SU-DHL-6 (cell line): Measurements from ENCODE around the gene PTPRN2.

Experiments
- H2AFZ ChIP-seq: fragments of 200-600 bp; sonication (generic); 2 replicates; pipeline ENCODE4 v1.6.1; 2014; ENCODE audit warnings: low read depth, mild to moderate bottlenecking, moderate library complexity, mixed read lengths, antibody characterized with exemption, low read length; ENCODE audit not compliant: severe bottlenecking
- H3F3A ChIP-seq: fragments of 200-600 bp; shearing (Covaris generic); 2 replicates; pipeline ENCODE4 v1.6.0; 2016; ENCODE audit warnings: antibody characterized with exemption, mild to moderate bottlenecking; ENCODE audit not compliant: insufficient read depth
- H3K27ac ChIP-seq: fragments of 200-600 bp; sonication (generic); 2 replicates; pipeline ENCODE4 v1.5.1; 2016; ENCODE audit warnings: low read depth, mild to moderate bottlenecking, low read length, moderate library complexity, mixed read lengths
- H3K27me3 ChIP-seq: fragments of 200-600 bp; sonication (generic), shearing (Covaris generic); 2 replicates; pipeline ENCODE4 v1.6.0; 2014; ENCODE audit warnings: mild to moderate bottlenecking, low read length
- H3K36me3 ChIP-seq: fragments of 200-600 bp; sonication (generic); 2 replicates; pipeline ENCODE4 v1.6.1; 2014; ENCODE audit warnings: mild to moderate bottlenecking, low read length, mixed read lengths
- H3K4me2 ChIP-seq: fragments of 300-600, 200-600 bp; shearing (Covaris generic), sonication (generic); 2 replicates; pipeline ENCODE4 v1.6.0; 2014; ENCODE audit warnings: low read length, low read depth, mild to moderate bottlenecking; ENCODE audit not compliant: poor library complexity, severe bottlenecking
- H3K4me3 ChIP-seq: fragments of 200-600 bp; sonication (generic); 2 replicates; pipeline ENCODE4 v1.5.1; 2014; ENCODE audit warnings: antibody characterized with exemption, low read length, mild to moderate bottlenecking, mixed read lengths; ENCODE audit not compliant: insufficient read depth, poor library complexity, severe bottlenecking
- H3K79me2 ChIP-seq: fragments of 200-600 bp; sonication (generic); 2 replicates; pipeline ENCODE4 v1.6.1; 2014; ENCODE audit warnings: mild to moderate bottlenecking, low read length, moderate library complexity; ENCODE audit not compliant: insufficient read depth
- H3K9ac ChIP-seq: fragments of 200-600 bp; sonication (generic); 2 replicates; pipeline ENCODE4 v1.7.0; 2014; ENCODE audit warnings: mild to moderate bottlenecking, low read length
- H3K9me2 ChIP-seq: fragments of 200-600 bp; sonication (generic); replicated peaks from 2 replicates; pipeline ENCODE4 v1.6.1; 2014; ENCODE audit warnings: low read length; ENCODE audit not compliant: insufficient read depth
- H3K9me3 ChIP-seq: fragments of 200-600 bp; sonication (generic); 2 replicates; pipeline ENCODE4 v1.6.1; 2014; ENCODE audit warnings: low read length, mixed read lengths; ENCODE audit not compliant: insufficient read depth
- H4K20me1 ChIP-seq: fragments of 200-600 bp; sonication (generic); 2 replicates; pipeline ENCODE4 v1.6.1; 2014; ENCODE audit warnings: low read depth, mild to moderate bottlenecking, antibody characterized with exemption, low read length, moderate library complexity, mixed read lengths
- EZH2phosphoT487 ChIP-seq: fragments of 200-600 bp; sonication (generic), shearing (Covaris generic); conservative IDR thresholded peaks from 2 replicates; pipeline ENCODE4 v1.6.1; 2018; ENCODE audit warnings: mild to moderate bottlenecking, antibody characterized with exemption, low read length, moderate library complexity, mixed read lengths
- TF ChIP-seq, protein P1 (sequence below): fragments of 200-600 bp; sonication (generic); IDR thresholded peaks from one replicate; pipeline ENCODE4 v1.5.1; 2017; ENCODE audit warnings: antibody characterized with exemption, mild to moderate bottlenecking, low read length, moderate library complexity; ENCODE audit not compliant: insufficient read depth, poor library complexity, severe bottlenecking

Gene PTPRN2

DNA sequence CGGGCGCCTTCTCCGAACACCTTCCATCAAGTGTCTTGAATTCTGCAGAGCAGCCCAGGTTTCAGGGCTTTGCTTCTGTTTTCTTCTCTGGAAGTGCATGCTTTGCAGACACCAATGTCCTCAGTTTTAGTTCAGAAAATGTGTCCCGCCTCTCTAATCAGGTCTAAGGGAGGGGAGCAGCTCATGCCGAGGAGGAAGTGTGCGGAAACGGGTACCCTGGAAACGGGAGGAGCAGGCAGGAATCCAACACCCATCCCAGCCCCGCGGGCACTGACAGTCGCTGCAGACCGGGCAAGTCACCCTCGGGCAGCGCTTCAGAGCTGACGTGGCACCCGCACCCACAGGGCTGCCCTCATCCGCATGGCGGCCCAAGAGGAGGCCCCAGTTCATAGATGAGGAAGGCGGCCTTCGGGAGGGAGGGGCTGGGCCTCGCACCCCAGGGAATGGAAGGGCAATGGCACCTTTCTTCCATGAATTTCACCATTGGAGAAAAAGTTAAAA is 912.1 kb downstream of the PTPRN2 start:
- Histone ChIP-seq H3K4me3 (no peak overlapping the region), H3K27me3 (0 out of 2 replicates have a peak, but pooled peaks cover 4% of the 10 kb centered on the region), H3K4me2 (no peak overlapping the region), H2AFZ (no peak overlapping the region), H3K9me3 (no peaks in the 10 kb centered on the region), H3K27ac (no peak overlapping the region), H3K9ac (no peak overlapping the region), H4K20me1 (no peaks in the 10 kb centered on the region), H3K9me2 (no peaks in the 10 kb centered on the region), H3F3A (no peaks in the 10 kb centered on the region), H3K79me2 (no peaks in the 10 kb centered on the region), H3K36me3 (no peaks in the 10 kb centered on the region)
- TF ChIP-seq, protein P1, sequence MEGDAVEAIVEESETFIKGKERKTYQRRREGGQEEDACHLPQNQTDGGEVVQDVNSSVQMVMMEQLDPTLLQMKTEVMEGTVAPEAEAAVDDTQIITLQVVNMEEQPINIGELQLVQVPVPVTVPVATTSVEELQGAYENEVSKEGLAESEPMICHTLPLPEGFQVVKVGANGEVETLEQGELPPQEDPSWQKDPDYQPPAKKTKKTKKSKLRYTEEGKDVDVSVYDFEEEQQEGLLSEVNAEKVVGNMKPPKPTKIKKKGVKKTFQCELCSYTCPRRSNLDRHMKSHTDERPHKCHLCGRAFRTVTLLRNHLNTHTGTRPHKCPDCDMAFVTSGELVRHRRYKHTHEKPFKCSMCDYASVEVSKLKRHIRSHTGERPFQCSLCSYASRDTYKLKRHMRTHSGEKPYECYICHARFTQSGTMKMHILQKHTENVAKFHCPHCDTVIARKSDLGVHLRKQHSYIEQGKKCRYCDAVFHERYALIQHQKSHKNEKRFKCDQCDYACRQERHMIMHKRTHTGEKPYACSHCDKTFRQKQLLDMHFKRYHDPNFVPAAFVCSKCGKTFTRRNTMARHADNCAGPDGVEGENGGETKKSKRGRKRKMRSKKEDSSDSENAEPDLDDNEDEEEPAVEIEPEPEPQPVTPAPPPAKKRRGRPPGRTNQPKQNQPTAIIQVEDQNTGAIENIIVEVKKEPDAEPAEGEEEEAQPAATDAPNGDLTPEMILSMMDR = no peak
- no peak for TF ChIP-seq EZH2phosphoT487

DNA sequence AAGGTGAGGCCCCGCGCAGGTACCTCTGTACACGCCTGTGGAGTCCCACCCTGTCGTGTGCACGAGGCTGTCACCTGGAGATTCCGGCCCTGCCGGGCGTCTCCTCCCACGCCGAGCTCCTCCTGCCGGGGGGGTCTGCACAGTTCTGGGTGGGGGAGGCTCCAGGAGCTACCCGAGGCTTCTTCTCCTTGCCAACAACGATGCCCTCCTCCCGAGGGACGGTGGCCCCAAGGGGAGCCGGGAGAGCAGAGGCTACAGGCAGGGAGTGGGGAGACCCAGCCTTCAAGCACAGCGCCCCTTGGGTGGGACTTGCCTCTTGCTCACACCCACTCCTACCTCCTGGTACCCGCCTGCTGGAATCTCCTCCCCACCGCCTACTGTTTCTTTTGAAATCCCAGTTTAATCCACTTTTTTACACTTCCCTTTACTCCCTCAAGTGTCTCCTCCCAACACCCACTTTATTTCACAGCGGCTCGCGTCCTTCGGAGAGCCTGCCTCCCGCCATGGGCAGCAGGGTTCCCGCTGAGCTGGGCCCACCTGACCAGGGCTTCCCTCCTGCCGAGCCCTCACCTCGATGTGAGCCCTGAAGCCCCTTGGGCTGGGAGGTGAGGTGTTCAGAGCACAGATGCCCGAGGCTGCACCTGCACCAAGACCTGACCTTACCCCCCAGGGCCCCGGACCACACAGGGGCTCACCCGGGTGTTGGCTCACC is 912.8 kb downstream of the PTPRN2 start:
- Histone ChIP-seq H3K9me3 (no peaks in the 10 kb centered on the region), H3K27ac (no peak overlapping the region), H3K79me2 (no peaks in the 10 kb centered on the region), H2AFZ (no peak overlapping the region), H3K9me2 (no peaks in the 10 kb centered on the region), H3K27me3 (0 out of 2 replicates have a peak, but pooled peaks cover 4% of the 10 kb centered on the region), H3F3A (no peaks in the 10 kb centered on the region), H3K4me3 (no peak overlapping the region), H3K4me2 (no peak overlapping the region), H4K20me1 (no peaks in the 10 kb centered on the region), H3K36me3 (no peaks in the 10 kb centered on the region), H3K9ac (no peak overlapping the region)
- TF ChIP-seq, protein P1 = no peak
- no peak for TF ChIP-seq EZH2phosphoT487

DNA sequence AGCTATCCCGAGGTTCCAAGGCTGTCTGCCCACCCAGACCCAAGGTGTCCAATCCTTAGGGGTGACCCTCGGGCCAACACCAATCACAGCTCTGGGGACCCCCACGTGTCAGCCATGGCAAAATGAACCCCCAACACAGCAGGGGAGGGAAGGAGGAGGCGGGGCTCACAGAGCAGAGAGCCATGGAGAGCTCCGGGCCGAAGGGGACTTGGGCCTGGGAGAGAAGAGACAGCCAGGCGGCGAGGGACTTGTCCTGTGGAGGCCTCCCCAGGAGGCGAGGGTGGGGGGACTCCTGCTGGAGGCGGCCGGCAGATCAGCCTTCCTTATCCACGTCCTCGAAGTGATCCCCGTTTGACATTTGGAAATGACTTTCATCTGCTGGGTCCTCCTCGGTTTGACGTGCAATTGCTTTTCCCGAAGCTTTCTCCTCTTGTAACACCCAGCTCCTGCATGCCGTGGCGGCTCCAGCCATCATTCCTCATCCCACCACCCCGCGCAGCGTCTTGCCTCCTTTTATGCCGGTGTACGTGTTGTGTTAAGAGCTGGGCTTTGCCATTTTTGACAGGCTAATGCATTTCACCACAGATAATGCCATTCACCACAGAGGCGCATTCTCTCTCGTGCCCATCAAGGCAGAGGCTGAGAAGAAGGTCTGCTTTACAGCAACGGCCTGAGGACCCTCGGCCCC is 913.5 kb downstream of the PTPRN2 start:
- Histone ChIP-seq H3K27ac (no peak overlapping the region), H3K9me2 (no peaks in the 10 kb centered on the region), H3F3A (no peaks in the 10 kb centered on the region), H3K9me3 (no peaks in the 10 kb centered on the region), H2AFZ (no peak overlapping the region), H3K9ac (no peak overlapping the region), H3K36me3 (no peaks in the 10 kb centered on the region), H3K27me3 (0 out of 2 replicates have a peak, but pooled peaks cover 4% of the 10 kb centered on the region), H3K4me2 (no peak overlapping the region), H3K79me2 (no peaks in the 10 kb centered on the region), H4K20me1 (no peaks in the 10 kb centered on the region), H3K4me3 (no peak overlapping the region)
- no peak for TF ChIP-seq EZH2phosphoT487
- TF ChIP-seq, protein P1 = no peak
